Measurements from ENCODE around the gene ANXA3.

GRCh38 chr4:78510681-78511080, 40.9 kb upstream of the ANXA3 start:
- TF ChIP-seq ATF6 (CRISPR knock-in tag; IDR thresholded peaks at IDR 0.05), result no peak
- TF ChIP-seq, protein P1, sequence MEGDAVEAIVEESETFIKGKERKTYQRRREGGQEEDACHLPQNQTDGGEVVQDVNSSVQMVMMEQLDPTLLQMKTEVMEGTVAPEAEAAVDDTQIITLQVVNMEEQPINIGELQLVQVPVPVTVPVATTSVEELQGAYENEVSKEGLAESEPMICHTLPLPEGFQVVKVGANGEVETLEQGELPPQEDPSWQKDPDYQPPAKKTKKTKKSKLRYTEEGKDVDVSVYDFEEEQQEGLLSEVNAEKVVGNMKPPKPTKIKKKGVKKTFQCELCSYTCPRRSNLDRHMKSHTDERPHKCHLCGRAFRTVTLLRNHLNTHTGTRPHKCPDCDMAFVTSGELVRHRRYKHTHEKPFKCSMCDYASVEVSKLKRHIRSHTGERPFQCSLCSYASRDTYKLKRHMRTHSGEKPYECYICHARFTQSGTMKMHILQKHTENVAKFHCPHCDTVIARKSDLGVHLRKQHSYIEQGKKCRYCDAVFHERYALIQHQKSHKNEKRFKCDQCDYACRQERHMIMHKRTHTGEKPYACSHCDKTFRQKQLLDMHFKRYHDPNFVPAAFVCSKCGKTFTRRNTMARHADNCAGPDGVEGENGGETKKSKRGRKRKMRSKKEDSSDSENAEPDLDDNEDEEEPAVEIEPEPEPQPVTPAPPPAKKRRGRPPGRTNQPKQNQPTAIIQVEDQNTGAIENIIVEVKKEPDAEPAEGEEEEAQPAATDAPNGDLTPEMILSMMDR (IDR thresholded peaks at IDR 0.05), result no peak
- TF ChIP-seq JAZF1 (CRISPR knock-in tag; IDR thresholded peaks at IDR 0.05), result no peak
- no peak for TF ChIP-seq USF2 (CRISPR knock-in tag; IDR thresholded peaks at IDR 0.05)
